Cardiac muscle cell (in vitro differentiated cells and primary cell): ENCODE measurements around the gene ZNF583. TPM values are rescaled to one million over a fixed set of nuclear protein-coding genes. Genes with fewer than 3 reads are reported as not detected.

Experiments used
- DNase-seq, 2 donors: peaks; one replicate each; pipeline versions ENCODE4 v3.0.0 to v3.0.0-alpha.2; 2010 to 2017; ENCODE audit warnings: low read depth in 1 of 2, low spot score in 1 of 2
- H3K27ac ChIP-seq: fragments of 200-600 bp; sonication (generic); 2 replicates; pipeline ENCODE4 v1.5.1; 2016
- H3K27me3 ChIP-seq: fragments of 200-600 bp; sonication (generic); 2 replicates; pipeline ENCODE4 v1.6.0; 2016; ENCODE audit warnings: control low read depth
- H3K36me3 ChIP-seq: fragments of 200-600 bp; sonication (generic); 2 replicates; pipeline ENCODE4 v1.5.1; 2016; ENCODE audit warnings: control low read depth
- H3K4me1 ChIP-seq: fragments of 200-600 bp; sonication (generic); 2 replicates; pipeline ENCODE4 v1.8.1; 2017; ENCODE audit warnings: low read depth, mild to moderate bottlenecking, mixed run types
- H3K4me3 ChIP-seq: fragments of 200-600 bp; sonication (generic); 2 replicates; pipeline ENCODE4 v1.5.1; 2016; ENCODE audit warnings: mild to moderate bottlenecking
- H3K9me3 ChIP-seq: fragments of 200-600 bp; sonication (generic); 2 replicates; pipeline ENCODE4 v1.5.1; 2017; ENCODE audit warnings: low read depth, mild to moderate bottlenecking, control low read depth
- polyA plus RNA-seq: library from polyadenylated mRNA; unstranded; fragments of >200 nt; fragmentation: Nextera tagmentation; extraction: Ambion mirVana; gene quantifications from 2 replicates; pipeline ENCODE4 v1.2.1, GENCODE V29; 2016
- total RNA-seq: library from RNA; depleted of rRNA; stranded (reverse); fragments of >200 nt; gene quantifications from 2 replicates; pipeline ENCODE4 v1.2.3, GENCODE V29; 2016
- TF ChIP-seq, protein P1 (sequence below): IDR thresholded peaks from 2 replicates; pipeline ENCODE4 v1.5.1; 2012; ENCODE audit warnings: low read depth, mild to moderate bottlenecking, low read length

ZNF583 gene
- total and polyA plus RNA-seq, 2 experiments from 2014 or later, result 7.4 to 26.7 TPM

DNA sequence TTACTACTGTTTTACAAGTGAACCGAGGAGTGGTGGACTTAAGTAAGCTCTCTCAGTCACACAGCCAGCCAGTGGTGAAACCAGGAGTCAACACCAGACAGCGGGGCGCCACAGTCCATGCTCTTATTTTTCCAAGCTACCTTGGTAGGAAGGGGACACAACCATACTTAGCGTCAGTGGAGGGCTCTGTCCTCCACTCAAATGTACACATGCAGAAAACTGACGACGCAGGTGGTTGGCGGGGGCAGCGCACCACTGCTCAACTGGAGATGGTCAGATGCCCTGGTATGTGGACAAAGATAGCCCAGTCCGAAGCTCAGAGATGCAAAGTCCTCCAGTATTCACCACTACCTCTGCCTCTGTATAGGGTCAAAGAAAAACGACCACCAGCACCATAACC is 72.0 kb downstream of the ZNF583 start:
- H3K4me1 ChIP-seq, result no peaks in the 10 kb centered on the region
- H3K27me3 ChIP-seq, result no peaks in the 10 kb centered on the region
- H3K9me3 ChIP-seq, result no peaks in the 10 kb centered on the region
- no peak overlapping the region for H3K4me3 ChIP-seq
- no peak overlapping the region for H3K27ac ChIP-seq
- no peak for DNase-seq
- no peaks in the 10 kb centered on the region for H3K36me3 ChIP-seq
- TF ChIP-seq, protein P1, sequence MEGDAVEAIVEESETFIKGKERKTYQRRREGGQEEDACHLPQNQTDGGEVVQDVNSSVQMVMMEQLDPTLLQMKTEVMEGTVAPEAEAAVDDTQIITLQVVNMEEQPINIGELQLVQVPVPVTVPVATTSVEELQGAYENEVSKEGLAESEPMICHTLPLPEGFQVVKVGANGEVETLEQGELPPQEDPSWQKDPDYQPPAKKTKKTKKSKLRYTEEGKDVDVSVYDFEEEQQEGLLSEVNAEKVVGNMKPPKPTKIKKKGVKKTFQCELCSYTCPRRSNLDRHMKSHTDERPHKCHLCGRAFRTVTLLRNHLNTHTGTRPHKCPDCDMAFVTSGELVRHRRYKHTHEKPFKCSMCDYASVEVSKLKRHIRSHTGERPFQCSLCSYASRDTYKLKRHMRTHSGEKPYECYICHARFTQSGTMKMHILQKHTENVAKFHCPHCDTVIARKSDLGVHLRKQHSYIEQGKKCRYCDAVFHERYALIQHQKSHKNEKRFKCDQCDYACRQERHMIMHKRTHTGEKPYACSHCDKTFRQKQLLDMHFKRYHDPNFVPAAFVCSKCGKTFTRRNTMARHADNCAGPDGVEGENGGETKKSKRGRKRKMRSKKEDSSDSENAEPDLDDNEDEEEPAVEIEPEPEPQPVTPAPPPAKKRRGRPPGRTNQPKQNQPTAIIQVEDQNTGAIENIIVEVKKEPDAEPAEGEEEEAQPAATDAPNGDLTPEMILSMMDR, result no peak

Other genes with a start within 250 kb of the ZNF583 start
- gene GALP, start 228.3 kb upstream of the ZNF583 start, total RNA-seq, result 0.21 TPM in 1 of 2 replicates, not detected in the other
- gene GALP, start 228.3 kb upstream of the ZNF583 start, polyA plus RNA-seq, result not detected in 2 replicates
- not detected in 2 replicates for gene ZSCAN5B, start 206.5 kb upstream of the ZNF583 start, total RNA-seq
- 0.29 TPM in 1 of 2 replicates, not detected in the other for gene ZSCAN5B, start 206.5 kb upstream of the ZNF583 start, polyA plus RNA-seq
- not detected in 2 replicates for gene ZSCAN5C, start 202.1 kb upstream of the ZNF583 start, total RNA-seq
- 0.20 TPM in 1 of 2 replicates, not detected in the other for gene ZSCAN5C, start 202.1 kb upstream of the ZNF583 start, polyA plus RNA-seq
- gene EDDM13, start 131.6 kb upstream of the ZNF583 start, total RNA-seq, result not detected in 2 replicates
- 0.62 and 0.68 TPM in 2 replicates for gene EDDM13, start 131.6 kb upstream of the ZNF583 start, polyA plus RNA-seq
- gene ZSCAN5A, start 89.5 kb upstream of the ZNF583 start, total RNA-seq, result 2.9 and 53.9 TPM in 2 replicates
- gene ZSCAN5A, start 89.5 kb upstream of the ZNF583 start, polyA plus RNA-seq, result 14.2 and 15.1 TPM in 2 replicates
- gene ZNF582, start 10.8 kb upstream of the ZNF583 start, total RNA-seq, result 10.1 and 13.5 TPM in 2 replicates
- 17.7 and 19.5 TPM in 2 replicates for gene ZNF582, start 10.8 kb upstream of the ZNF583 start, polyA plus RNA-seq
- gene ZNF667, start 73.0 kb downstream of the ZNF583 start, total RNA-seq, result 3.5 and 6.5 TPM in 2 replicates
- gene ZNF667, start 73.0 kb downstream of the ZNF583 start, polyA plus RNA-seq, result 9.3 and 12.9 TPM in 2 replicates
- 1.7 and 2.8 TPM in 2 replicates for gene ZNF471, start 103.5 kb downstream of the ZNF583 start, total RNA-seq
- 0.83 and 4.1 TPM in 2 replicates for gene ZNF471, start 103.5 kb downstream of the ZNF583 start, polyA plus RNA-seq
- 4.8 and 5.1 TPM in 2 replicates for gene ZFP28, start 134.6 kb downstream of the ZNF583 start, total RNA-seq
- gene ZFP28, start 134.6 kb downstream of the ZNF583 start, polyA plus RNA-seq, result 5.4 and 6.3 TPM in 2 replicates
- gene ZNF470, start 163.1 kb downstream of the ZNF583 start, total RNA-seq, result 5.7 and 8.0 TPM in 2 replicates
- gene ZNF470, start 163.1 kb downstream of the ZNF583 start, polyA plus RNA-seq, result 7.5 and 10.0 TPM in 2 replicates
- gene ZNF71, start 191.0 kb downstream of the ZNF583 start, total RNA-seq, result 13.0 and 15.3 TPM in 2 replicates
- gene ZNF71, start 191.0 kb downstream of the ZNF583 start, polyA plus RNA-seq, result 12.5 and 15.3 TPM in 2 replicates
- 1.4 TPM in 1 of 2 replicates, not detected in the other for gene SMIM17, start 238.8 kb downstream of the ZNF583 start, total RNA-seq
- 0.72 and 4.4 TPM in 2 replicates for gene SMIM17, start 238.8 kb downstream of the ZNF583 start, polyA plus RNA-seq